ENCODE data around the gene TDRD12.

Gene TDRD12

GRCh38 chr19:32809754-32810153, 90.2 kb downstream of the TDRD12 start:
- TF ChIP-seq REST (IDR thresholded peaks at IDR 0.05; ENCODE audit: low read depth): no peak
- no peak for TF ChIP-seq EGR1 (IDR thresholded peaks at IDR 0.05)
- TF ChIP-seq NFIC (IDR thresholded peaks at IDR 0.05): no peak
- no peak for TF ChIP-seq YY1 (IDR thresholded peaks at IDR 0.05; ENCODE audit: low read depth)

GRCh38 chr19:32810452-32810851, 90.9 kb downstream of the TDRD12 start:
- TF ChIP-seq YY1 (IDR thresholded peaks at IDR 0.05; ENCODE audit: low read depth) (no peak), MAX (IDR thresholded peaks at IDR 0.05) (no peak), FOXM1 (IDR thresholded peaks at IDR 0.05; ENCODE audit: borderline replicate concordance, low read depth) (no peak), TCF12 (IDR thresholded peaks at IDR 0.05; ENCODE audit: low read depth) (no peak), TEAD4 (IDR thresholded peaks at IDR 0.05) (no peak), EP300 (IDR thresholded peaks at IDR 0.05; ENCODE audit: borderline replicate concordance) (no peak), CEBPB (IDR thresholded peaks at IDR 0.05) (no peak), RAD21 (IDR thresholded peaks at IDR 0.05; ENCODE audit: low read depth) (no peak), TAF1 (IDR thresholded peaks at IDR 0.05; ENCODE audit: low read depth) (no peak)

- TF ChIP-seq CREB1 (IDR thresholded peaks at IDR 0.05; ENCODE audit: low read depth) (no peak), EGR1 (IDR thresholded peaks at IDR 0.05) (no peak), RAD21 (IDR thresholded peaks at IDR 0.05; ENCODE audit: low read depth) (no peak), REST (IDR thresholded peaks at IDR 0.05; ENCODE audit: low read depth) (no peak), YY1 (IDR thresholded peaks at IDR 0.05; ENCODE audit: low read depth) (no peak), USF1 (IDR thresholded peaks at IDR 0.05) (no peak)
These were observed 91.6 kb downstream of the TDRD12 start for GRCh38 chr19:32811151-32811550.

- TF ChIP-seq CREB1 (IDR thresholded peaks at IDR 0.05; ENCODE audit: low read depth) (no peak), FOXM1 (IDR thresholded peaks at IDR 0.05; ENCODE audit: borderline replicate concordance, low read depth) (no peak)
These were observed 92.5 kb downstream of the TDRD12 start for GRCh38 chr19:32812036-32812435.

- TF ChIP-seq FOXM1 (IDR thresholded peaks at IDR 0.05; ENCODE audit: borderline replicate concordance, low read depth): no peak
- no peak for TF ChIP-seq REST (IDR thresholded peaks at IDR 0.05; ENCODE audit: low read depth)
- no peak for TF ChIP-seq NFIC (IDR thresholded peaks at IDR 0.05)
- no peak for TF ChIP-seq YY1 (IDR thresholded peaks at IDR 0.05; ENCODE audit: low read depth)
- TF ChIP-seq USF1 (IDR thresholded peaks at IDR 0.05): no peak
- no peak for TF ChIP-seq EGR1 (IDR thresholded peaks at IDR 0.05)
- TF ChIP-seq RAD21 (IDR thresholded peaks at IDR 0.05; ENCODE audit: low read depth): no peak
- no peak for TF ChIP-seq EP300 (IDR thresholded peaks at IDR 0.05; ENCODE audit: borderline replicate concordance)
- TF ChIP-seq MAX (IDR thresholded peaks at IDR 0.05): no peak
- TF ChIP-seq CREB1 (IDR thresholded peaks at IDR 0.05; ENCODE audit: low read depth): no peak
These were observed 93.0 kb downstream of the TDRD12 start for GRCh38 chr19:32812571-32812970.
